GM15510 (cell line): ENCODE results near the gene CHPF2.

ENCODE experiments used
- POLR2A ChIP-seq: IDR thresholded peaks from 3 replicates; pipeline ENCODE4 v1.6.1; 2011; ENCODE audit warnings: borderline replicate concordance; ENCODE audit not compliant: insufficient read length; ENCODE audit errors: extremely low read depth

Gene CHPF2

GRCh38 chr7:151197932-151198331, 34.4 kb upstream of the CHPF2 start:
- no peak for TF ChIP-seq POLR2A

- TF ChIP-seq POLR2A = no peak
These were observed 33.1 kb upstream of the CHPF2 start for GRCh38 chr7:151198945-151199848.

GRCh38 chr7:151201344-151201743, 30.9 kb upstream of the CHPF2 start:
- no peak for TF ChIP-seq POLR2A

- no peak for TF ChIP-seq POLR2A
These were observed 30.5 kb upstream of the CHPF2 start for GRCh38 chr7:151201751-151202150.

GRCh38 chr7:151202836-151203235, 29.4 kb upstream of the CHPF2 start:
- TF ChIP-seq POLR2A = no peak

GRCh38 chr7:151204383-151205032, 27.8 kb upstream of the CHPF2 start:
- no peak for TF ChIP-seq POLR2A

GRCh38 chr7:151205730-151206129, 26.6 kb upstream of the CHPF2 start:
- TF ChIP-seq POLR2A = no peak

GRCh38 chr7:151206914-151207313, 25.4 kb upstream of the CHPF2 start:
- no peak for TF ChIP-seq POLR2A

- no peak for TF ChIP-seq POLR2A
These were observed 25.0 kb upstream of the CHPF2 start for GRCh38 chr7:151207315-151207714.

- no peak for TF ChIP-seq POLR2A
These were observed 24.5 kb upstream of the CHPF2 start for GRCh38 chr7:151207804-151208203.

GRCh38 chr7:151208253-151208862, 23.9 kb upstream of the CHPF2 start:
- no peak for TF ChIP-seq POLR2A

GRCh38 chr7:151209588-151209987, 22.7 kb upstream of the CHPF2 start:
- no peak for TF ChIP-seq POLR2A

GRCh38 chr7:151210087-151210854, 22.0 kb upstream of the CHPF2 start, which contains the start of gene H2BK1:
Gene H2BK1 (minus strand): TSS chr7:151210488. CDS start chr7:151210318, 170 bp downstream.
- no peak for TF ChIP-seq POLR2A

GRCh38 chr7:151211155-151211772, 21.0 kb upstream of the CHPF2 start:
- TF ChIP-seq POLR2A = no peak
